Endothelial cell (in vitro differentiated cells): ENCODE data around the gene OSBPL6. TPM values are rescaled to one million over a fixed set of nuclear protein-coding genes. Genes with fewer than 3 reads are reported as not detected.

Experiments used
- DNase-seq: peaks from one replicate; pipeline ENCODE4 v3.0.0; 2021; ENCODE audit warnings: low spot score
- H3K27ac Mint-ChIP-seq: one replicate; pipeline ENCODE4 v1.8.0; 2021; ENCODE audit warnings: mixed read lengths, inconsistent platforms; ENCODE audit not compliant: unreplicated experiment
- H3K27me3 Mint-ChIP-seq: one replicate; pipeline ENCODE4 v1.8.0; 2021; ENCODE audit warnings: mild to moderate bottlenecking, moderate library complexity, mixed read lengths, inconsistent platforms; ENCODE audit not compliant: unreplicated experiment
- H3K36me3 Mint-ChIP-seq: one replicate; pipeline ENCODE4 v1.8.0; 2021; ENCODE audit warnings: mild to moderate bottlenecking, low read depth, mixed read lengths, inconsistent platforms; ENCODE audit not compliant: unreplicated experiment
- H3K4me1 Mint-ChIP-seq: one replicate; pipeline ENCODE4 v1.8.0; 2021; ENCODE audit warnings: mild to moderate bottlenecking, mixed read lengths, inconsistent platforms; ENCODE audit not compliant: unreplicated experiment
- H3K4me3 Mint-ChIP-seq: one replicate; pipeline ENCODE4 v1.8.0; 2021; ENCODE audit warnings: mild to moderate bottlenecking, mixed read lengths, inconsistent platforms; ENCODE audit not compliant: unreplicated experiment
- H3K9me3 Mint-ChIP-seq: one replicate; pipeline ENCODE4 v1.8.0; 2021; ENCODE audit warnings: mixed read lengths, inconsistent platforms; ENCODE audit not compliant: unreplicated experiment
- CTCF ChIP-seq: fragments of 200-600 bp; sonication (generic); IDR thresholded peaks from one replicate; pipeline ENCODE4 v1.5.0; 2021; ENCODE audit warnings: antibody characterized with exemption; ENCODE audit not compliant: unreplicated experiment
- total RNA-seq: library from RNA; stranded (reverse); fragmentation: NEBNext Ultra II Directional; extraction: Animal tissue kit (Norgen Biotek cat#: 25700); gene quantifications from one replicate; pipeline ENCODE4 v1.2.1, GENCODE V29; 2021; ENCODE audit not compliant: unreplicated experiment

The OSBPL6 gene
- total RNA-seq, 1 donor from 2014 or later, result 3.0 TPM

- DNase-seq, result no peak
- no peak overlapping the region for H3K4me3 Mint-ChIP-seq
- no peaks in the 10 kb centered on the region for H3K27me3 Mint-ChIP-seq
- H3K36me3 Mint-ChIP-seq, result no peaks in the 10 kb centered on the region
- TF ChIP-seq CTCF, result no peak
- peaks cover under 1% of the 10 kb centered on the region for H3K4me1 Mint-ChIP-seq
- H3K9me3 Mint-ChIP-seq, result no peaks in the 10 kb centered on the region
- no peak overlapping the region for H3K27ac Mint-ChIP-seq
Observed at GRCh38 chr2:178271094-178271493, 76.8 kb downstream of the OSBPL6 start.

- Mint-ChIP-seq H3K27ac (no peak overlapping the region), H3K27me3 (no peaks in the 10 kb centered on the region), H3K4me3 (no peak overlapping the region), H3K36me3 (no peaks in the 10 kb centered on the region), H3K4me1 (no peaks in the 10 kb centered on the region), H3K9me3 (no peaks in the 10 kb centered on the region)
- DNase-seq, result no peak
- TF ChIP-seq CTCF, result no peak
Observed at GRCh38 chr2:178271629-178272333, 77.5 kb downstream of the OSBPL6 start.

- DNase-seq, result no peak
- Mint-ChIP-seq H3K36me3 (no peaks in the 10 kb centered on the region), H3K4me1 (peaks cover 6% of the 10 kb centered on the region), H3K9me3 (no peaks in the 10 kb centered on the region), H3K4me3 (no peak overlapping the region), H3K27me3 (no peaks in the 10 kb centered on the region), H3K27ac (no peak overlapping the region)
- TF ChIP-seq CTCF, result no peak
Observed at GRCh38 chr2:178273787-178274360, 79.6 kb downstream of the OSBPL6 start.

GRCh38 chr2:178275600-178275999, 81.3 kb downstream of the OSBPL6 start:
- Mint-ChIP-seq H3K36me3 (no peaks in the 10 kb centered on the region), H3K27ac (no peak overlapping the region), H3K27me3 (no peaks in the 10 kb centered on the region), H3K4me1 (peaks cover 9% of the 10 kb centered on the region), H3K4me3 (no peak overlapping the region), H3K9me3 (no peaks in the 10 kb centered on the region)
- TF ChIP-seq CTCF, result no peak
- no peak for DNase-seq

- no peak overlapping the region for H3K27ac Mint-ChIP-seq
Observed at GRCh38 chr2:178277741-178278197, 83.5 kb downstream of the OSBPL6 start.

More at GRCh38 chr2:178277741-178278197, 83.5 kb downstream of the OSBPL6 start:
- no peaks in the 10 kb centered on the region for H3K9me3 Mint-ChIP-seq
- H3K27me3 Mint-ChIP-seq, result peaks cover 2% of the 10 kb centered on the region
- TF ChIP-seq CTCF, result no peak
- DNase-seq, result no peak
- peaks cover 16% of the 10 kb centered on the region for H3K4me1 Mint-ChIP-seq
- no peaks in the 10 kb centered on the region for H3K36me3 Mint-ChIP-seq
- no peak overlapping the region for H3K4me3 Mint-ChIP-seq
